BE2C (cell line): ENCODE data around the gene IRF2BPL.

Source experiments
- DNase-seq: peaks from one replicate; pipeline ENCODE4 v3.0.0-alpha.2; 2020
- H3K27me3 ChIP-seq: fragments of 250-450 bp; sonication (Bioruptor Pico); 2 replicates; pipeline ENCODE4 v1.5.1; 2020; ENCODE audit warnings: mild to moderate bottlenecking
- H3K36me3 ChIP-seq: fragments of 250-450 bp; sonication (Bioruptor Pico); 2 replicates; pipeline ENCODE4 v1.5.1; 2020; ENCODE audit warnings: mild to moderate bottlenecking
- H3K4me1 ChIP-seq: fragments of 250-450 bp; sonication (Bioruptor Pico); 2 replicates; pipeline ENCODE4 v1.5.1; 2020
- H3K4me3 ChIP-seq: 2 replicates; pipeline ENCODE4 v1.5.1; 2011; ENCODE audit warnings: low read depth, low read length
- H3K9me3 ChIP-seq: fragments of 250-450 bp; sonication (Bioruptor Pico); 2 replicates; pipeline ENCODE4 v1.5.1; 2020
- CTCF ChIP-seq: IDR thresholded peaks from 2 replicates; pipeline ENCODE4 v1.5.1; 2012; ENCODE audit warnings: mild to moderate bottlenecking, low read depth, low read length

Gene IRF2BPL

GRCh38 chr14:76987956-76988520, 40.5 kb downstream of the IRF2BPL start:
- no peak for TF ChIP-seq CTCF
- Histone ChIP-seq H3K4me3 (no peak overlapping the region), H3K36me3 (no peaks in the 10 kb centered on the region), H3K4me1 (peaks cover 20% of the 10 kb centered on the region), H3K27me3 (no peaks in the 10 kb centered on the region), H3K9me3 (no peaks in the 10 kb centered on the region)
- no peak for DNase-seq

GRCh38 chr14:76986231-76986565, 42.3 kb downstream of the IRF2BPL start:
- DNase-seq: no peak
- no peak for TF ChIP-seq CTCF
- no peaks in the 10 kb centered on the region for H3K36me3 ChIP-seq

GRCh38 chr14:76985540-76986230, 42.8 kb downstream of the IRF2BPL start:
- Histone ChIP-seq H3K27me3 (no peaks in the 10 kb centered on the region), H3K4me1 (peaks cover 20% of the 10 kb centered on the region), H3K9me3 (no peaks in the 10 kb centered on the region), H3K4me3 (no peak overlapping the region), H3K36me3 (no peaks in the 10 kb centered on the region)
- DNase-seq: no peak
- no peak for TF ChIP-seq CTCF

More at GRCh38 chr14:76986231-76986565, 42.3 kb downstream of the IRF2BPL start:
- H3K9me3 ChIP-seq: no peaks in the 10 kb centered on the region
- H3K4me3 ChIP-seq: no peak overlapping the region
- peaks cover 20% of the 10 kb centered on the region for H3K4me1 ChIP-seq
- H3K27me3 ChIP-seq: no peaks in the 10 kb centered on the region

GRCh38 chr14:76984787-76985375, 43.6 kb downstream of the IRF2BPL start:
- no peak for DNase-seq
- Histone ChIP-seq H3K4me1 (peaks cover 20% of the 10 kb centered on the region), H3K9me3 (peaks cover 2% of the 10 kb centered on the region; the same call in 1 of the 2 replicates), H3K27me3 (no peaks in the 10 kb centered on the region), H3K4me3 (no peak overlapping the region), H3K36me3 (no peaks in the 10 kb centered on the region)
- no peak for TF ChIP-seq CTCF

- no peak for TF ChIP-seq CTCF
- Histone ChIP-seq H3K4me1 (peaks cover 20% of the 10 kb centered on the region), H3K36me3 (no peaks in the 10 kb centered on the region), H3K27me3 (no peaks in the 10 kb centered on the region), H3K4me3 (no peak overlapping the region), H3K9me3 (peaks cover 2% of the 10 kb centered on the region; the same call in 1 of the 2 replicates)
- no peak for DNase-seq
Observed at GRCh38 chr14:76984297-76984696, 44.2 kb downstream of the IRF2BPL start.

GRCh38 chr14:76981670-76982069, 46.8 kb downstream of the IRF2BPL start:
- peaks cover 24% of the 10 kb centered on the region for H3K4me1 ChIP-seq
- no peak for DNase-seq
- no peak overlapping the region for H3K4me3 ChIP-seq
- no peak for TF ChIP-seq CTCF
- H3K36me3 ChIP-seq: no peaks in the 10 kb centered on the region
- no peaks in the 10 kb centered on the region for H3K27me3 ChIP-seq
- H3K9me3 ChIP-seq: peaks cover 2% of the 10 kb centered on the region; the same call in 1 of the 2 replicates
